Type B pancreatic cell (in vitro differentiated cells): ENCODE measurements around the gene CHCHD4. TPM values are rescaled to one million over a fixed set of nuclear protein-coding genes. Genes with fewer than 3 reads are reported as not detected.

ENCODE experiments used
- DNase-seq: peaks from one replicate; pipeline ENCODE4 v3.0.0; 2021; ENCODE audit warnings: mixed read lengths; ENCODE audit not compliant: unreplicated experiment; ENCODE audit errors: extremely low spot score
- H3K27ac Mint-ChIP-seq: 2 replicates; pipeline ENCODE4 v1.8.0; 2021; ENCODE audit warnings: mild to moderate bottlenecking, mixed read lengths
- H3K27me3 Mint-ChIP-seq: 2 replicates; pipeline ENCODE4 v1.8.0; 2021; ENCODE audit warnings: mixed read lengths
- H3K36me3 Mint-ChIP-seq: 2 replicates; pipeline ENCODE4 v1.8.0; 2021; ENCODE audit warnings: mixed read lengths
- H3K4me1 Mint-ChIP-seq: one replicate; pipeline ENCODE4 v1.8.0; 2021; ENCODE audit warnings: mixed read lengths; ENCODE audit not compliant: unreplicated experiment
- H3K4me3 Mint-ChIP-seq: 2 replicates; pipeline ENCODE4 v1.8.0; 2021; ENCODE audit warnings: mild to moderate bottlenecking, mixed read lengths
- H3K9me3 Mint-ChIP-seq: 2 replicates; pipeline ENCODE4 v1.8.0; 2021; ENCODE audit warnings: mixed read lengths
- CTCF ChIP-seq: fragments of 200-600 bp; sonication (generic); conservative IDR thresholded peaks from 2 replicates; pipeline ENCODE4 v1.5.0; 2021; ENCODE audit warnings: antibody characterized with exemption, mild to moderate bottlenecking
- total RNA-seq: library from RNA; stranded (reverse); gene quantifications from 2 replicates; pipeline ENCODE4 v1.2.1, GENCODE V29; 2021; ENCODE audit warnings: low replicate concordance

The CHCHD4 gene
- total RNA-seq, 1 donor from 2014 or later: 14.1 TPM

GRCh38 chr3:14130707-14131106 lies 6.0 kb upstream of the CHCHD4 start:
- H3K27me3 Mint-ChIP-seq: no peaks in the 10 kb centered on the region
- TF ChIP-seq CTCF: no peak
- no peak overlapping the region for H3K27ac Mint-ChIP-seq
- DNase-seq: no peak
- no peaks in the 10 kb centered on the region for H3K9me3 Mint-ChIP-seq
- H3K4me1 Mint-ChIP-seq: peaks cover 15% of the 10 kb centered on the region
- peaks cover 19% of the 10 kb centered on the region for H3K36me3 Mint-ChIP-seq
- H3K4me3 Mint-ChIP-seq: no peak overlapping the region

GRCh38 chr3:14130230-14130629 lies 5.6 kb upstream of the CHCHD4 start:
- no peaks in the 10 kb centered on the region for H3K27me3 Mint-ChIP-seq
- peaks cover 15% of the 10 kb centered on the region for H3K4me1 Mint-ChIP-seq
- H3K4me3 Mint-ChIP-seq: no peak overlapping the region
- DNase-seq: peak; percentile 40
- H3K36me3 Mint-ChIP-seq: peaks cover 19% of the 10 kb centered on the region
- H3K27ac Mint-ChIP-seq: no peak overlapping the region
- no peaks in the 10 kb centered on the region for H3K9me3 Mint-ChIP-seq
- TF ChIP-seq CTCF: no peak

- Mint-ChIP-seq H3K27me3 (no peaks in the 10 kb centered on the region), H3K36me3 (peaks cover 19% of the 10 kb centered on the region), H3K4me1 (peaks cover 15% of the 10 kb centered on the region), H3K9me3 (no peaks in the 10 kb centered on the region), H3K27ac (no peak overlapping the region), H3K4me3 (no peak overlapping the region)
- TF ChIP-seq CTCF: no peak
- DNase-seq: peak; percentile 24
These were observed 4.6 kb upstream of the CHCHD4 start for GRCh38 chr3:14129296-14129695.

- no peak for TF ChIP-seq CTCF
- Mint-ChIP-seq H3K4me1 (peaks cover 18% of the 10 kb centered on the region), H3K36me3 (peaks cover 19% of the 10 kb centered on the region), H3K9me3 (no peaks in the 10 kb centered on the region), H3K27me3 (no peaks in the 10 kb centered on the region), H3K27ac (no peak overlapping the region), H3K4me3 (no peak overlapping the region)
- no peak for DNase-seq
These were observed 4.1 kb upstream of the CHCHD4 start for GRCh38 chr3:14128724-14129123.

GRCh38 chr3:14127516-14128161 lies 3.0 kb upstream of the CHCHD4 start:
- H3K27ac Mint-ChIP-seq: no peak overlapping the region
- TF ChIP-seq CTCF: no peak
- H3K4me1 Mint-ChIP-seq: peaks cover 27% of the 10 kb centered on the region
- H3K36me3 Mint-ChIP-seq: peaks cover 19% of the 10 kb centered on the region
- DNase-seq: peak; percentile 42
- H3K4me3 Mint-ChIP-seq: peak overlapping the region; percentile 51
- H3K27me3 Mint-ChIP-seq: no peaks in the 10 kb centered on the region
- H3K9me3 Mint-ChIP-seq: no peaks in the 10 kb centered on the region
